GM12878 (cell line): ENCODE measurements around the gene RSPH1. TPM values are rescaled to one million over a fixed set of nuclear protein-coding genes. Genes with fewer than 3 reads are reported as not detected.

Source experiments
- ATAC-seq: fragments of 200-7000 bp; cut with Tn5 transposase; 3 replicates; pipeline ENCODE4 v1.9.1; 2020; ENCODE audit warnings: mild to moderate bottlenecking, moderate library complexity
- BruUV-seq: library from RNA; stranded (reverse); fragments of 400-500 nt; replicated peaks from 2 replicates; lab custom pipeline; 2021; lab: Mats Ljungman, UMichigan
- CTCF ChIA-PET: fragments of 300-600 bp; sonication (Branson Sonifier 250); formaldehyde crosslinking; extraction: SDS; loops from one replicate; lab custom pipeline; 2021; ENCODE audit warnings: inconsistent platforms; lab: Yijun Ruan, JAX
- POLR2A ChIA-PET: fragments of 350-600 bp; formaldehyde crosslinking; extraction: SDS; loops from one replicate; lab custom pipeline; 2021; ENCODE audit warnings: inconsistent platforms; lab: Charles Lee
- RAD21 ChIA-PET: fragments of 300-600 bp; sonication (Branson Sonifier 250); formaldehyde crosslinking; loops from one replicate; lab custom pipeline; 2023; ENCODE audit warnings: antibody characterized with exemption; ENCODE audit not compliant: unreplicated experiment; lab: Charles Lee
- SMC1A ChIA-PET: fragments of 300-600 bp; sonication (Branson Sonifier 250); formaldehyde crosslinking; loops from one replicate; lab custom pipeline; 2023; ENCODE audit not compliant: unreplicated experiment, uncharacterized antibody; lab: Charles Lee
- DNase-seq: peaks from one replicate; pipeline ENCODE4 v3.0.0-alpha.2; 2011; ENCODE audit warnings: low read depth, low spot score
- FAIRE-seq: peaks from 3 replicates; lab custom pipeline; 2011; peaks lifted over from hg19 to GRCh38; lab: Jason Lieb, UNC
- H2AFZ ChIP-seq: 2 replicates; pipeline ENCODE4 v1.6.0; 2011; ENCODE audit warnings: low read depth, low read length, control low read depth; ENCODE audit not compliant: control insufficient read depth
- H3K27ac ChIP-seq: 2 replicates; pipeline ENCODE4 v1.5.1; 2011; ENCODE audit warnings: control low read depth; ENCODE audit not compliant: control insufficient read depth, insufficient read depth
- H3K27me3 ChIP-seq, 2 experiments: replicated peaks in 1 of 2; 2 replicates each; pipeline versions ENCODE4 v1.6.0 to v1.6.1; 2011; ENCODE audit warnings: low read length in 1 of 2; ENCODE audit not compliant: control insufficient read depth in 2 of 2, insufficient read depth in 2 of 2
- H3K36me3 ChIP-seq, 2 experiments: 2 replicates each; pipeline ENCODE4 v1.5.1; 2011; ENCODE audit warnings: low read length in 1 of 2; ENCODE audit not compliant: control insufficient read depth in 2 of 2, insufficient read depth in 2 of 2
- H3K4me1 ChIP-seq: 2 replicates; pipeline ENCODE4 v1.6.1; 2011; ENCODE audit warnings: mild to moderate bottlenecking, low read length, moderate library complexity, mixed read lengths; ENCODE audit not compliant: control insufficient read depth, insufficient read depth
- H3K4me2 ChIP-seq: 2 replicates; pipeline ENCODE4 v1.6.0; 2011; ENCODE audit warnings: control low read depth; ENCODE audit not compliant: control insufficient read depth, insufficient read depth
- H3K4me3 ChIP-seq: fragments of 200-600 bp; sonication (generic); 2 replicates; pipeline ENCODE4 v1.5.1; 2016
- H3K79me2 ChIP-seq: 2 replicates; pipeline ENCODE4 v1.6.0; 2011; ENCODE audit warnings: low read length; ENCODE audit not compliant: control insufficient read depth, insufficient read depth
- H3K9ac ChIP-seq: 2 replicates; pipeline ENCODE4 v1.8.0; 2011; ENCODE audit warnings: low read length, control low read depth, mixed read lengths; ENCODE audit not compliant: control insufficient read depth, insufficient read depth
- H3K9me3 ChIP-seq: replicated peaks from 3 replicates; pipeline ENCODE4 v1.5.1; 2011; ENCODE audit warnings: mild to moderate bottlenecking, low read length; ENCODE audit not compliant: control insufficient read depth, insufficient read depth
- H4K20me1 ChIP-seq: 2 replicates; pipeline ENCODE4 v1.6.0; 2011; ENCODE audit not compliant: control insufficient read depth, insufficient read depth
- ASH2L ChIP-seq: fragments of 300-600, 200-600 bp; sonication (generic); IDR thresholded peaks from 2 replicates; pipeline ENCODE4 v1.6.1; 2017; ENCODE audit warnings: low read depth, mild to moderate bottlenecking, borderline replicate concordance
- CEBPZ ChIP-seq: fragments of 150-350 bp; IDR thresholded peaks from 2 replicates; pipeline ENCODE4 v1.6.1; 2016; ENCODE audit warnings: low read depth, low read length
- EED ChIP-seq: sonication (generic); IDR thresholded peaks from 2 replicates; pipeline ENCODE4 v1.6.1; 2016; ENCODE audit warnings: antibody characterized with exemption, low read depth
- EGR1 ChIP-seq, 2 experiments: IDR thresholded peaks; 1 replicate in 1 of 2; 2 replicates in 1 of 2; pipeline ENCODE4 v1.6.1; 2011 to 2012; ENCODE audit warnings: low read depth in 2 of 2, low read length in 2 of 2, borderline replicate concordance in 1 of 2, mild to moderate bottlenecking in 1 of 2, moderate library complexity in 1 of 2
- EP300 ChIP-seq, 2 experiments: fragments of 150-350 bp in 1 of 2; IDR thresholded peaks; 2 replicates each; pipeline ENCODE4 v1.6.1; 2011 to 2012; ENCODE audit warnings: low read depth in 2 of 2, low read length in 2 of 2, borderline replicate concordance in 1 of 2, improper control_type of control experiment in 1 of 2, inconsistent platforms in 1 of 2; ENCODE audit not compliant: control insufficient read depth in 1 of 2
- IRF3 ChIP-seq: fragments of 450-650 bp; IDR thresholded peaks from 2 replicates; pipeline ENCODE4 v1.6.1; 2014; ENCODE audit warnings: mild to moderate bottlenecking
- LARP7 ChIP-seq: fragments of 450-650 bp; IDR thresholded peaks from 2 replicates; pipeline ENCODE4 v1.6.1; 2017; ENCODE audit warnings: mild to moderate bottlenecking
- PBX3 ChIP-seq: IDR thresholded peaks from 2 replicates; pipeline ENCODE4 v1.6.1; 2011; ENCODE audit warnings: mild to moderate bottlenecking, low read depth, low read length, moderate library complexity; ENCODE audit not compliant: insufficient replicate concordance
- RELA ChIP-seq: fragments of 450-650 bp; IDR thresholded peaks from 2 replicates; pipeline ENCODE4 v1.8.0; 2014; ENCODE audit warnings: borderline replicate concordance; ENCODE audit not compliant: partially characterized antibody
- SP1 ChIP-seq: IDR thresholded peaks from one replicate; pipeline ENCODE4 v1.6.1; 2011; ENCODE audit warnings: low read depth, low read length
- ZSCAN29 ChIP-seq: fragments of 450-650 bp; IDR thresholded peaks from 2 replicates; pipeline ENCODE4 v1.6.1; 2017; ENCODE audit warnings: mild to moderate bottlenecking, moderate library complexity
- WGBS: methylation state at CpG from one replicate; pipeline ENCODE4 v1.1.6; 2016; ENCODE audit warnings: low lambda C conversion rate; ENCODE audit not compliant: insufficient replicate concordance, insufficient coverage; ENCODE audit errors: missing lambda C conversion rate; 5-methylcytosine and 5-hydroxymethylcytosine counted together
- in situ Hi-C: fragments of 300-500 bp; cut with MboI; formaldehyde crosslinking; loops from 9 replicates; pipeline ENCODE4 v1.14.3; 2018; ENCODE audit warnings: mixed read lengths
- intact Hi-C: fragments of 100-400 bp; cut with micrococcal nuclease; formaldehyde crosslinking; loops from one replicate; pipeline ENCODE4 v1.14.2; 2022; ENCODE audit not compliant: unreplicated experiment
- polyA plus RNA-seq, 11 experiments: library from polyadenylated mRNA; depleted of rRNA in 4 of 11; unstranded in 6 of 11; stranded (reverse) in 5 of 11; fragments of >200 nt; fragmentation: Nextera tagmentation in 4 of 11; fragmentation: Illumina TruSeq in 1 of 11; extraction: Ambion mirVana in 4 of 11; extraction: Trizol in 1 of 11; gene quantifications; 1 replicate in 1 of 11; 2 replicates in 10 of 11; pipeline versions ENCODE4 v1.2.1 to v1.2.3, GENCODE V29; 2011 to 2016; ENCODE audit warnings: inconsistent platforms in 2 of 11, missing spikeins in 2 of 11, low read depth in 1 of 11
- total RNA-seq, 4 experiments: library from RNA; depleted of rRNA in 3 of 4; stranded (reverse); fragments of >200 nt in 3 of 4; fragmentation: Illumina TruSeq in 1 of 4; extraction: Trizol in 1 of 4; gene quantifications; 2 replicates each; pipeline versions ENCODE4 v1.2.1 to v1.2.3, GENCODE V29; 2013 to 2021
- TF ChIP-seq, protein P1 (sequence below): fragments of 450-650 bp; IDR thresholded peaks from 2 replicates; pipeline ENCODE4 v1.6.1; 2017; ENCODE audit warnings: mild to moderate bottlenecking, moderate library complexity

RSPH1 gene
- total and polyA plus RNA-seq, 10 of the 15 experiments (the other 5 are each of a cell fraction or from before 2014, with no cell fraction given): 0.11 to 1.4 (median 0.38) TPM

DNA sequence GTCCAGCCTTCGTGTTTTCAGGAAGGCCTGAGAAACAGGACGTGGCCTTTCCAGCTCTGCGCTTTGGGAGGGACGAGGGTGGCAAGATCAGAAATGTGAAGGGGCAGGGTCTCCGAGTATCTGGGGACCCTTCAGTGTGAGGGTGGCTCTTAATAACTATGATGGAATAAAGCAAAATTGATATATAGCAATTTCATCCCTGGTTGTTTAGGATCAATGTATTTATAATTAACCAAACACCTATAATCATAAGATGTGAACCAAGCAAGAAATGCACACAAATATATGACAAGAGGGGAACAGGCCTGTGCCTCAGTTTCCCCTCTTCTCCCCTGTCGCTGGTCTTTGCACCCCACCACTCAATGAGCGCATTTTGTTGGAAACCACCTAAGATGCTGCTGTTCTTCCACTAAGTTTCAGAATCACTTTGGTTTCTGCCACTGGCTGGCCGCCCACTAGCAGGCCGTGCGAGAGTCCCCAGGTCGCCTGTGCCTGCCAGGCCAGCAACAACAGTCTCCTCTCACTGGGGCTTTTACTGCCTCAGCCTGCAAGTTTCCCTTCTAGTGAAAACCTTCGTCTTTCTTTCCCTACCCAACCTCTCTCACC is 55.7 kb downstream of the RSPH1 start:
- H3K27ac ChIP-seq: peak overlapping the region; percentile 59
- no peaks in the 10 kb centered on the region for H3K36me3 ChIP-seq
- H2AFZ ChIP-seq: no peak overlapping the region
- ATAC-seq (peak; percentile 96), FAIRE-seq (peak; percentile 89), DNase-seq (peak; percentile 70)
- H3K9ac ChIP-seq: peak overlapping the region; percentile 43; the same call in 1 of the 2 replicates
- intact Hi-C loops (loop anchor here (1.0 to 5.0 kb wide), 4 partner anchors 15 to 63 kb away; no protein-coding TSS in a partner anchor), in situ Hi-C loops (no loop called here)
- 18% methylated on average over 12 of the region's 12 CpGs for WGBS
- no peaks in the 10 kb centered on the region for H4K20me1 ChIP-seq
- H3K79me2 ChIP-seq: no peaks in the 10 kb centered on the region
- peak overlapping the region; percentile 62 for H3K4me2 ChIP-seq
- BruUV-seq: no TSS peak
- H3K9me3 ChIP-seq: no peaks in the 10 kb centered on the region; the same call in 1 of the 3 replicates
- ChIA-PET RAD21 (interaction anchor here (1.1 to 5.9 kb wide), 4 partner anchors 17 to 79 kb away, joined by 3 to 81 read pairs (median 6); partner anchors contain the start of gene UBASH3A), POLR2A (interaction anchor here (0.7 to 2.6 kb wide), 5 partner anchors 10 to 87 kb away, joined by 3 to 15 read pairs (median 7); no protein-coding TSS in a partner anchor), SMC1A (interaction anchor here (0.7 to 8.6 kb wide), 6 partner anchors 16 to 130 kb away, joined by 3 to 68 read pairs (median 6); no protein-coding TSS in a partner anchor), CTCF (interaction anchor here (1.3 to 1.8 kb wide), 4 partner anchors 10 to 130 kb away, joined by 6 to 10 read pairs (median 8); no protein-coding TSS in a partner anchor)
- no peaks in the 10 kb centered on the region for H3K27me3 ChIP-seq
- H3K4me1 ChIP-seq: peaks cover 18% of the 10 kb centered on the region
- no peak overlapping the region for H3K4me3 ChIP-seq
- TF ChIP-seq EP300 (IDR thresholded peaks at IDR 0.05; ENCODE audit: borderline replicate concordance in 1 of 2, control insufficient read depth in 1 of 2, low read depth in 2 of 2, low read length in 2 of 2) (peak; percentile 56 to 81; a peak in 3 of 4 replicates), IRF3 (no peak), ASH2L (no peak), CEBPZ (no peak), SP1 (peak; percentile 40), EED (peak; percentile 35; the same call in 1 of the 2 replicates), LARP7 (no peak), EGR1 (IDR thresholded peaks at IDR 0.05; ENCODE audit: borderline replicate concordance in 1 of 2, low read depth in 2 of 2, low read length in 2 of 2) (peak in 1 of 2 experiments; percentile 66; a peak in 1 of 3 replicates), PBX3 (no peak), RELA (peak; percentile 93), ZSCAN29 (no peak)
- TF ChIP-seq, protein P1, sequence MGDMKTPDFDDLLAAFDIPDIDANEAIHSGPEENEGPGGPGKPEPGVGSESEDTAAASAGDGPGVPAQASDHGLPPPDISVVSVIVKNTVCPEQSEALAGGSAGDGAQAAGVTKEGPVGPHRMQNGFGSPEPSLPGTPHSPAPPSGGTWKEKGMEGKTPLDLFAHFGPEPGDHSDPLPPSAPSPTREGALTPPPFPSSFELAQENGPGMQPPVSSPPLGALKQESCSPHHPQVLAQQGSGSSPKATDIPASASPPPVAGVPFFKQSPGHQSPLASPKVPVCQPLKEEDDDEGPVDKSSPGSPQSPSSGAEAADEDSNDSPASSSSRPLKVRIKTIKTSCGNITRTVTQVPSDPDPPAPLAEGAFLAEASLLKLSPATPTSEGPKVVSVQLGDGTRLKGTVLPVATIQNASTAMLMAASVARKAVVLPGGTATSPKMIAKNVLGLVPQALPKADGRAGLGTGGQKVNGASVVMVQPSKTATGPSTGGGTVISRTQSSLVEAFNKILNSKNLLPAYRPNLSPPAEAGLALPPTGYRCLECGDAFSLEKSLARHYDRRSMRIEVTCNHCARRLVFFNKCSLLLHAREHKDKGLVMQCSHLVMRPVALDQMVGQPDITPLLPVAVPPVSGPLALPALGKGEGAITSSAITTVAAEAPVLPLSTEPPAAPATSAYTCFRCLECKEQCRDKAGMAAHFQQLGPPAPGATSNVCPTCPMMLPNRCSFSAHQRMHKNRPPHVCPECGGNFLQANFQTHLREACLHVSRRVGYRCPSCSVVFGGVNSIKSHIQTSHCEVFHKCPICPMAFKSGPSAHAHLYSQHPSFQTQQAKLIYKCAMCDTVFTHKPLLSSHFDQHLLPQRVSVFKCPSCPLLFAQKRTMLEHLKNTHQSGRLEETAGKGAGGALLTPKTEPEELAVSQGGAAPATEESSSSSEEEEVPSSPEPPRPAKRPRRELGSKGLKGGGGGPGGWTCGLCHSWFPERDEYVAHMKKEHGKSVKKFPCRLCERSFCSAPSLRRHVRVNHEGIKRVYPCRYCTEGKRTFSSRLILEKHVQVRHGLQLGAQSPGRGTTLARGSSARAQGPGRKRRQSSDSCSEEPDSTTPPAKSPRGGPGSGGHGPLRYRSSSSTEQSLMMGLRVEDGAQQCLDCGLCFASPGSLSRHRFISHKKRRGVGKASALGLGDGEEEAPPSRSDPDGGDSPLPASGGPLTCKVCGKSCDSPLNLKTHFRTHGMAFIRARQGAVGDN: peak; percentile 74
